PC-9 (cell line): ENCODE data around the gene TP53TG3E.
"Not testable (repeated sequence)": the region's sequence is repeated elsewhere in the genome, so short reads cannot be mapped to it uniquely, and the experiment has no call there.

Experiments used
- CTCF ChIP-seq: fragments of 200-600 bp; sonication (generic); conservative IDR thresholded peaks from 2 replicates; pipeline ENCODE4 v1.6.1; 2017; ENCODE audit warnings: mixed run types, antibody characterized with exemption, mild to moderate bottlenecking, moderate library complexity
- EZH2 ChIP-seq: fragments of 200-600 bp; sonication (generic); IDR thresholded peaks from 2 replicates; pipeline ENCODE4 v1.8.0; 2017; ENCODE audit warnings: antibody characterized with exemption, low read depth

GRCh38 chr16:33336226-33337012 lies 32.3 kb downstream of the TP53TG3E start:
- not testable (repeated sequence) for TF ChIP-seq CTCF, EZH2
